Measurements from ENCODE around the gene FAM32A. TPM values are rescaled to one million over a fixed set of nuclear protein-coding genes. Genes with fewer than 3 reads are reported as not detected.

The FAM32A gene
- total RNA-seq, 4 donors from 2014 or later: 73.0 to 106 (median 88.6) TPM

DNA sequence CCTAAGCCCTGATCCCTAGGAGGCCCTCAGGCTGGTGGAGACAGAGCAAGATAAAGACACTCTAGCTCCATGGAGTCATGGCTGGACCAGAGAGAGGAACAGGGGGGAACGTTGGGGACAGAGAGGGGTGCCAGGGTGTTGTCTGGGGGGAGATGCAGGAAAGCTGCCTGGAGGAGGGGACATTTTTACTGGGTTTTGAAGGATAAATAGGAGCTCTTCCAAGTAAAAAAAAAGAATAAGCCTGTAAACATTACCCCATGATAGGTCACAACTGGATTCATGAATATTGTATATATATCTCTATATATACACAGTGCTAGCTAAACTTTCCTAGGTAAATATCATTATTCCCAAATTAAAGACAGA lies 41.0 kb upstream of the FAM32A start:
- DNase-seq: no peak
- H3K9me3 ChIP-seq: no peaks in the 10 kb centered on the region
- peak overlapping the region; percentile 82 to 90 (median 85) for H3K27ac ChIP-seq
- H3K4me1 ChIP-seq: peaks cover 0 to 23% (median 11%) of the 10 kb centered on the region in 4 donors
- H3K36me3 ChIP-seq: no peaks in the 10 kb centered on the region
- intact Hi-C loops (cut with DNase I; ENCODE audit: low total_unique reads): no loop called here
- TF ChIP-seq, protein P1, sequence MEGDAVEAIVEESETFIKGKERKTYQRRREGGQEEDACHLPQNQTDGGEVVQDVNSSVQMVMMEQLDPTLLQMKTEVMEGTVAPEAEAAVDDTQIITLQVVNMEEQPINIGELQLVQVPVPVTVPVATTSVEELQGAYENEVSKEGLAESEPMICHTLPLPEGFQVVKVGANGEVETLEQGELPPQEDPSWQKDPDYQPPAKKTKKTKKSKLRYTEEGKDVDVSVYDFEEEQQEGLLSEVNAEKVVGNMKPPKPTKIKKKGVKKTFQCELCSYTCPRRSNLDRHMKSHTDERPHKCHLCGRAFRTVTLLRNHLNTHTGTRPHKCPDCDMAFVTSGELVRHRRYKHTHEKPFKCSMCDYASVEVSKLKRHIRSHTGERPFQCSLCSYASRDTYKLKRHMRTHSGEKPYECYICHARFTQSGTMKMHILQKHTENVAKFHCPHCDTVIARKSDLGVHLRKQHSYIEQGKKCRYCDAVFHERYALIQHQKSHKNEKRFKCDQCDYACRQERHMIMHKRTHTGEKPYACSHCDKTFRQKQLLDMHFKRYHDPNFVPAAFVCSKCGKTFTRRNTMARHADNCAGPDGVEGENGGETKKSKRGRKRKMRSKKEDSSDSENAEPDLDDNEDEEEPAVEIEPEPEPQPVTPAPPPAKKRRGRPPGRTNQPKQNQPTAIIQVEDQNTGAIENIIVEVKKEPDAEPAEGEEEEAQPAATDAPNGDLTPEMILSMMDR (IDR thresholded peaks at IDR 0.05): no peak
- TF ChIP-seq EP300 (IDR thresholded peaks at IDR 0.05; ENCODE audit: low read depth): no peak
- no peak for TF ChIP-seq POLR2AphosphoS5 (IDR thresholded peaks at IDR 0.05)
- TF ChIP-seq POLR2A (IDR thresholded peaks at IDR 0.05): no peak
- WGBS, 2 donors (ENCODE audit: low coverage in 1 of 2): 17 to 22% methylated on average over 1 of the region's 1 CpG
- in situ Hi-C loops (cut with MboI; ENCODE audit: low pct_ligation_motif_present in 1 of 4, low pct_unique_long_range_greater_than_20kb in 1 of 4, low sequenced_read_pairs in 3 of 4): no loop called here
- H3K27me3 ChIP-seq: no peaks in the 10 kb centered on the region
- H3K4me3 ChIP-seq: peak overlapping the region; percentile 3 to 57 (median 44)

DNA sequence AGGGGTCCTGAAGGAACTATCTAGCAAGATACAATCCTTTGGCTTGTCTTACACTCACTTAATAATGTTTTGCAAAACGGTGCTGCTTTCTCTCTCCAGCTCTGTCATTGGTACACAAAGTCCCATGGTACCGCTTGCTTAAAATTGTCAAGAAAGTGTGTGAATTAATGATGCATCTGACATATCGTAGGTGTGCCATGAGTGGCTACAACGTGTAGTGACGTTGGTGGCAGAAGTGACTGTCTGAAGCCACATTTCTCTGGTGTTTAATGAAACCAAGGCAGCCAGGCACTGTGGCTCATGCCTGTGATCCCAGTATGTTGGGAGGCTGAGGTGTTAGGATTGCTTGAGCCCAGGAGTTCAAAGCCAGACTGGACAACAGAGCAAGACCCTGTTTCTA lies 39.1 kb upstream of the FAM32A start:
- H3K9me3 ChIP-seq: no peaks in the 10 kb centered on the region
- DNase-seq: no peak
- 67 to 72% methylated on average over 2 to 5 of the region's 5 CpGs for WGBS, 2 donors (ENCODE audit: low coverage in 1 of 2)
- intact Hi-C loops (cut with DNase I; ENCODE audit: low total_unique reads): no loop called here
- H3K36me3 ChIP-seq: no peaks in the 10 kb centered on the region
- in situ Hi-C loops (cut with MboI; ENCODE audit: low pct_ligation_motif_present in 1 of 4, low pct_unique_long_range_greater_than_20kb in 1 of 4, low sequenced_read_pairs in 3 of 4): no loop called here
- H3K4me3 ChIP-seq: no peak overlapping the region
- TF ChIP-seq POLR2A (IDR thresholded peaks at IDR 0.05) (no peak), EP300 (IDR thresholded peaks at IDR 0.05; ENCODE audit: low read depth) (no peak), POLR2AphosphoS5 (IDR thresholded peaks at IDR 0.05) (no peak)
- TF ChIP-seq, protein P1 (IDR thresholded peaks at IDR 0.05): no peak
- H3K4me1 ChIP-seq: peaks cover 0 to 27% (median 11%) of the 10 kb centered on the region in 4 donors
- no peaks in the 10 kb centered on the region for H3K27me3 ChIP-seq
- H3K27ac ChIP-seq: peak overlapping the region in 2 of 4 donors; percentile 38 to 82

DNA sequence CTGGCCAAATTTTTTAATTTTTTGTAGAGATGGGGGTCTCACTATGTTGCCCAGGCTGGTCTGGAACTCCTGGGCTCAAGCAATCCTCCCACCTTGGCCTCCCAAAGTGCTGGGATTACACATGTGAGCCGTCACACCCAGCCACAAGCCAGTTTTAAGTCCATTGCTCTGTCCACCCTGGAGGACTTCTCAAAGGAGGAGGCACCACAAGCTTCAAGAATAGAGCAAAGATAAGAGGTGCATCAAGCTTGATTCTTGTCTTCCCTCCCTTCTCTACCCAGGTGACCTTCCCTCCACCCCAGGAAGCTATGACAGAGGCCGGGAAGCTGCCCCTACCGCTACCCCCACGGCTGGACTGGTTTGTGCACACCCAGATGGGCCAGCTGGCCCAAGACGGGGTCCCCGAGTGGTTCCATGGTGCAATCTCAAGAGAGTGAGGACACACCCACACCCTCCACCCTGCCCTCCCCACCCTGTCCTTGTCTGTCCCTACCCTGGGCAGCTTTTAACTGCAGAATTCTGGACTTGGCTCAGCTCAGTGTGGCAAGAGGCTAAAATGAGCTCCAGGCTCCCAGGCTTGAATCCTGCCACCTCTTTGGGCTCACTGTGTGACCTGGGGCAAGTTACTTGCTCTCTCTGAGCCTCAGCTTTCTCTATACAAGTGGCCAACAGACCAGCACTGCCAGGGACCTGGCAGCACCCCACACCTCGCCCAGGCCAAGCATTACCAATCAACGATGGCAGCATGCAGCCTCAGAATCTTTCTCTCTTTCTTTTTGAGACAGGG lies 36.6 kb upstream of the FAM32A start:
- peaks cover 0 to 8% (median 0%) of the 10 kb centered on the region in 4 donors for H3K36me3 ChIP-seq

More for the DNA sequence above, 36.6 kb upstream of the FAM32A start:
- TF ChIP-seq POLR2A (IDR thresholded peaks at IDR 0.05) (no peak), POLR2AphosphoS5 (IDR thresholded peaks at IDR 0.05) (no peak), EP300 (IDR thresholded peaks at IDR 0.05; ENCODE audit: low read depth) (no peak)
- TF ChIP-seq, protein P1 (IDR thresholded peaks at IDR 0.05): no peak
- no peak for DNase-seq
- peaks cover 0 to 20% (median 3%) of the 10 kb centered on the region in 4 donors for H3K4me1 ChIP-seq
- no peak overlapping the region for H3K4me3 ChIP-seq
- H3K27me3 ChIP-seq: no peaks in the 10 kb centered on the region
- intact Hi-C loops (cut with DNase I; ENCODE audit: low total_unique reads): no loop called here
- in situ Hi-C loops (cut with MboI; ENCODE audit: low pct_ligation_motif_present in 1 of 4, low pct_unique_long_range_greater_than_20kb in 1 of 4, low sequenced_read_pairs in 3 of 4): no loop called here
- WGBS, 2 donors (ENCODE audit: low coverage in 1 of 2): 73% methylated on average over 8 of the region's 8 CpGs; no CpG with 5 or more reads in 1 of the 2 donors
- H3K27ac ChIP-seq: peak overlapping the region in 3 of 4 donors; percentile 22 to 68 (median 48)
- no peaks in the 10 kb centered on the region for H3K9me3 ChIP-seq

Measured in transverse colon (tissue), 4 donors.